H1 (cell line): ENCODE data around the gene ST6GALNAC5. TPM values are rescaled to one million over a fixed set of nuclear protein-coding genes. Genes with fewer than 3 reads are reported as not detected.

Source experiments
- CTCF ChIA-PET: fragments of 300-600 bp; sonication (Branson Sonifier 250); formaldehyde crosslinking; loops from one replicate; lab custom pipeline; 2021; ENCODE audit not compliant: partially characterized antibody; lab: Charles Lee
- POLR2A ChIA-PET: fragments of 300-600 bp; sonication (Branson Sonifier 250); formaldehyde crosslinking; loops from one replicate; lab custom pipeline; 2021; ENCODE audit warnings: inconsistent platforms; ENCODE audit not compliant: partially characterized antibody; lab: Charles Lee
- DNase-seq, 2 experiments: peaks; one replicate each; pipeline versions ENCODE4 v3.0.0 to v3.0.0-alpha.2; 2010 to 2022; ENCODE audit warnings: low spot score in 2 of 2, low read depth in 1 of 2, mixed read lengths in 1 of 2
- FAIRE-seq: peaks from 2 replicates; lab custom pipeline; 2011; peaks lifted over from hg19 to GRCh38; lab: Jason Lieb, UNC
- H2AFZ ChIP-seq: 2 replicates; pipeline ENCODE4 v1.8.1; 2012; ENCODE audit warnings: low read length, inconsistent platforms
- H2AK5ac ChIP-seq: 2 replicates; pipeline ENCODE4 v1.6.1; 2013; ENCODE audit warnings: low read depth, low read length
- H2BK120ac ChIP-seq: replicated peaks from 2 replicates; pipeline ENCODE3; 2013; ENCODE audit warnings: low read depth, low read length, inconsistent platforms
- H2BK12ac ChIP-seq: 2 replicates; pipeline ENCODE4 v1.6.1; 2013; ENCODE audit warnings: low read depth, low read length
- H2BK15ac ChIP-seq: 2 replicates; pipeline ENCODE4 v1.6.1; 2013; ENCODE audit warnings: low read length
- H2BK20ac ChIP-seq: 2 replicates; pipeline ENCODE4 v1.6.1; 2013; ENCODE audit warnings: low read length
- H2BK5ac ChIP-seq: 2 replicates; pipeline ENCODE4 v1.6.1; 2013; ENCODE audit warnings: low read depth, low read length
- H3K14ac ChIP-seq: 2 replicates; pipeline ENCODE4 v1.6.1; 2013; ENCODE audit warnings: inconsistent platforms; ENCODE audit not compliant: insufficient read length
- H3K18ac ChIP-seq: 2 replicates; pipeline ENCODE4 v1.6.1; 2013; ENCODE audit warnings: low read length; ENCODE audit errors: extremely low read depth
- H3K23ac ChIP-seq: 2 replicates; pipeline ENCODE4 v1.6.1; 2013; ENCODE audit warnings: inconsistent platforms; ENCODE audit not compliant: insufficient read length
- H3K23me2 ChIP-seq: 2 replicates; pipeline ENCODE4 v1.6.1; 2013; ENCODE audit warnings: low read depth, low read length
- H3K27ac ChIP-seq: 2 replicates; pipeline ENCODE4 v1.6.1; 2011; ENCODE audit warnings: low read depth, low read length, inconsistent platforms
- H3K27me3 ChIP-seq, 4 experiments: replicated peaks in 1 of 4; 1 replicate in 1 of 4; 2 replicates in 3 of 4; pipeline versions ENCODE4 v1.6.1 to v1.8.1; 2011 to 2013; ENCODE audit warnings: low read length in 3 of 4, mild to moderate bottlenecking in 3 of 4, inconsistent platforms in 2 of 4, mixed read lengths in 2 of 4, moderate library complexity in 1 of 4; ENCODE audit not compliant: control insufficient read depth in 3 of 4, insufficient read depth in 3 of 4; ENCODE audit errors: extremely low read depth in 1 of 4
- H3K36me3 ChIP-seq, 4 experiments: 2 replicates each; pipeline versions ENCODE4 v1.6.1 to v1.8.1; 2011 to 2013; ENCODE audit warnings: mild to moderate bottlenecking in 4 of 4, low read length in 3 of 4, moderate library complexity in 2 of 4, control low read depth in 1 of 4, inconsistent platforms in 1 of 4; ENCODE audit not compliant: insufficient read depth in 4 of 4, control insufficient read depth in 2 of 4
- H3K4ac ChIP-seq: replicated peaks from 2 replicates; pipeline ENCODE3; 2013; ENCODE audit warnings: low read length, low read depth, mixed read lengths, inconsistent platforms; ENCODE audit not compliant: insufficient read length
- H3K4me1 ChIP-seq, 4 experiments: replicated peaks in 1 of 4; 1 replicate in 1 of 4; 2 replicates in 3 of 4; pipeline versions ENCODE4 v1.6.1 to v1.8.1; 2011 to 2013; ENCODE audit warnings: low read length in 3 of 4, inconsistent platforms in 2 of 4, mixed read lengths in 1 of 4; ENCODE audit not compliant: insufficient read depth in 4 of 4, control insufficient read depth in 3 of 4
- H3K4me2 ChIP-seq, 2 experiments: 2 replicates each; pipeline versions ENCODE4 v1.6.1 to v1.8.1; 2011 to 2013; ENCODE audit warnings: low read depth in 2 of 2, low read length in 2 of 2, control low read depth in 1 of 2, inconsistent platforms in 1 of 2, mild to moderate bottlenecking in 1 of 2; ENCODE audit not compliant: insufficient read depth in 1 of 2
- H3K4me3 ChIP-seq, 4 experiments: fragments of 200-600, 300-600 bp in 1 of 4; sonication (generic), shearing (Covaris generic), sonication (Bioruptor Twin) in 1 of 4; 2 replicates each; pipeline versions ENCODE4 v1.5.1 to v1.8.1; 2011 to 2016; ENCODE audit warnings: low read length in 4 of 4, low read depth in 3 of 4, control low read depth in 2 of 4, inconsistent platforms in 2 of 4, mild to moderate bottlenecking in 2 of 4, mixed read lengths in 1 of 4, moderate library complexity in 1 of 4; ENCODE audit not compliant: insufficient read depth in 2 of 4; ENCODE audit errors: extremely low read depth in 1 of 4
- H3K56ac ChIP-seq: replicated peaks from 2 replicates; pipeline ENCODE3; 2013; ENCODE audit warnings: low read depth, mild to moderate bottlenecking, mixed read lengths, low read length, inconsistent platforms; ENCODE audit not compliant: insufficient read length
- H3K79me1 ChIP-seq: 2 replicates; pipeline ENCODE4 v1.6.1; 2013; ENCODE audit warnings: low read depth, low read length, control low read depth
- H3K79me2 ChIP-seq, 2 experiments: 2 replicates each; pipeline versions ENCODE4 v1.6.1 to v1.8.1; 2012 to 2013; ENCODE audit warnings: low read length in 2 of 2, mild to moderate bottlenecking in 2 of 2, inconsistent platforms in 1 of 2; ENCODE audit not compliant: insufficient read depth in 2 of 2, control insufficient read depth in 1 of 2
- H3K9ac ChIP-seq, 4 experiments: replicated peaks in 1 of 4; 1 replicate in 1 of 4; 2 replicates in 3 of 4; pipeline versions ENCODE4 v1.6.1 to v1.8.1; 2011 to 2013; ENCODE audit warnings: low read depth in 3 of 4, low read length in 3 of 4, control low read depth in 2 of 4, mild to moderate bottlenecking in 2 of 4, moderate library complexity in 2 of 4, inconsistent platforms in 1 of 4; ENCODE audit errors: extremely low read depth in 1 of 4
- H3K9me3 ChIP-seq, 2 experiments: 2 replicates each; pipeline versions ENCODE4 v1.6.1 to v1.8.1; 2012 to 2013; ENCODE audit warnings: mild to moderate bottlenecking in 2 of 2, moderate library complexity in 2 of 2, control low read depth in 1 of 2, inconsistent platforms in 1 of 2, low read depth in 1 of 2, low read length in 1 of 2, mixed read lengths in 1 of 2; ENCODE audit not compliant: insufficient read depth in 2 of 2
- H4K20me1 ChIP-seq, 2 experiments: replicated peaks in 1 of 2; 2 replicates each; pipeline versions ENCODE3 to v1.8.1; 2011 to 2013; ENCODE audit warnings: inconsistent platforms in 2 of 2, low read length in 2 of 2, mild to moderate bottlenecking in 1 of 2; ENCODE audit not compliant: insufficient read depth in 2 of 2, control insufficient read depth in 1 of 2
- H4K5ac ChIP-seq: 2 replicates; pipeline ENCODE4 v1.6.1; 2013; ENCODE audit warnings: low read length, low read depth, mixed read lengths, inconsistent platforms; ENCODE audit not compliant: insufficient read length
- H4K8ac ChIP-seq: 2 replicates; pipeline ENCODE4 v1.8.0; 2013; ENCODE audit warnings: mild to moderate bottlenecking, moderate library complexity, low read length, inconsistent platforms; ENCODE audit not compliant: insufficient read depth; ENCODE audit errors: extremely low read depth
- H4K91ac ChIP-seq: replicated peaks from 2 replicates; pipeline ENCODE3; 2013; ENCODE audit warnings: low read length, mixed read lengths, inconsistent platforms; ENCODE audit not compliant: insufficient read length
- ATF2 ChIP-seq: IDR thresholded peaks from 2 replicates; pipeline ENCODE4 v1.6.1; 2012; ENCODE audit warnings: low read length, inconsistent platforms
- POLR2AphosphoS5 ChIP-seq: IDR thresholded peaks from 2 replicates; pipeline ENCODE4 v1.6.1; 2011; ENCODE audit warnings: low read depth, low read length
- TCF12 ChIP-seq: IDR thresholded peaks from 2 replicates; pipeline ENCODE4 v1.6.1; 2011; ENCODE audit warnings: low read depth, mild to moderate bottlenecking, low read length
- WGBS, 2 experiments: shearing (Covaris generic) in 1 of 2; methylation state at CpG; one replicate each; pipeline versions ENCODE4 v1.1.6 to v1.1.7; 2013 to 2015; ENCODE audit warnings: low lambda C conversion rate in 2 of 2, mixed read lengths in 2 of 2, inconsistent platforms in 1 of 2, low coverage in 1 of 2, missing lambda C conversion rate in 1 of 2; ENCODE audit not compliant: insufficient replicate concordance in 2 of 2, insufficient coverage in 1 of 2, insufficient read length in 1 of 2; ENCODE audit errors: extremely low coverage in 1 of 2, missing lambda C conversion rate in 1 of 2; 5-methylcytosine and 5-hydroxymethylcytosine counted together
- polyA plus RNA-seq, 7 experiments: library from polyadenylated mRNA; depleted of rRNA in 3 of 7; stranded (reverse) in 5 of 7; unstranded in 2 of 7; fragments of >200 nt in 5 of 7; fragments of 200-250 nt in 2 of 7; gene quantifications; 1 replicate in 5 of 7; 2 replicates in 1 of 7; 4 replicates in 1 of 7; pipeline versions ENCODE4 v1.2.1 to v1.2.3, GENCODE V29; 2011 to 2013; ENCODE audit warnings: missing spikeins in 2 of 7, mixed read lengths in 2 of 7
- total RNA-seq: library from RNA; stranded (reverse); fragmentation: NEBNext Ultra II Directional; extraction: Animal tissue kit (Norgen Biotek cat#: 25700); gene quantifications from 2 replicates; pipeline ENCODE4 v1.2.1, GENCODE V29; 2021

Gene ST6GALNAC5
- total and polyA plus RNA-seq, 2 of the 8 experiments (the other 6 are each of a cell fraction or from before 2014, with no cell fraction given) = 6.2 to 7.3 TPM

- Histone ChIP-seq H3K79me1 (no peaks in the 10 kb centered on the region), H3K18ac (no peak overlapping the region), H3K9ac (no peak overlapping the region), H3K14ac (no peak overlapping the region), H3K27ac (no peak overlapping the region), H3K27me3 (no peaks in the 10 kb centered on the region), H4K5ac (no peak overlapping the region), H2AK5ac (no peak overlapping the region), H2BK12ac (no peak overlapping the region), H3K23ac (no peak overlapping the region), H3K36me3 (no peaks in the 10 kb centered on the region), H2BK20ac (no peak overlapping the region), H2AFZ (no peak overlapping the region), H3K9me3 (no peaks in the 10 kb centered on the region), H4K8ac (no peak overlapping the region), H2BK5ac (no peak overlapping the region), H3K4me2 (no peak overlapping the region), H4K20me1 (no peaks in the 10 kb centered on the region), H3K4me1 (no peaks in the 10 kb centered on the region), H4K91ac (no peak overlapping the region), H3K56ac (no peak overlapping the region), H3K4ac (no peak overlapping the region), H3K23me2 (no peaks in the 10 kb centered on the region), H3K79me2 (no peaks in the 10 kb centered on the region), H3K4me3 (no peak overlapping the region), H2BK120ac (no peak overlapping the region), H2BK15ac (no peak overlapping the region)
- no peak for FAIRE-seq
- ChIA-PET CTCF (interaction anchor here (0.6 to 1.3 kb wide), 4 partner anchors 16 to 143 kb away, joined by 3 read pairs; no protein-coding TSS in a partner anchor), POLR2A (no interaction called here)
- TF ChIP-seq TCF12 (no peak), ATF2 (no peak), POLR2AphosphoS5 (no peak)
- DNase-seq = no peak
- WGBS, 2 experiments = 92% methylated on average over 20 of the region's 20 CpGs; no CpG with 5 or more reads in 1 of the 2 experiments
Observed at GRCh38 chr1:77044133-77044849, 177.0 kb downstream of the ST6GALNAC5 start.
